Stomach (tissue), 9 donors: ENCODE measurements around the gene ITK. TPM values are rescaled to one million over a fixed set of nuclear protein-coding genes. Genes with fewer than 3 reads are reported as not detected.
A peak's percentile ranks its signal among the peaks of the same experiment; 100 is the strongest.

Experiments used
- DNase-seq, 2 donors: peaks; one replicate each; pipeline versions ENCODE4 v3.0.0 to v3.0.0-alpha.2; 2013 to 2019
- H3K27ac ChIP-seq, 5 donors: fragments of 200-600 bp in 4 of 5; sonication (generic) in 4 of 5; one replicate each; pipeline ENCODE4 v1.5.1; 2013 to 2019; ENCODE audit warnings: mild to moderate bottlenecking in 1 of 5, moderate library complexity in 1 of 5
- H3K27me3 ChIP-seq, 3 donors: fragments of 200-600 bp; sonication (generic); one replicate each; pipeline ENCODE4 v1.5.1; 2017 to 2019; ENCODE audit warnings: mixed run types in 1 of 3
- H3K36me3 ChIP-seq, 4 donors: fragments of 200-600 bp; sonication (generic); 1 replicate in 3 of 4; 2 replicates in 1 of 4; pipeline ENCODE4 v1.5.1; 2016 to 2019
- H3K4me1 ChIP-seq, 4 donors: fragments of 200-600 bp; sonication (generic); one replicate each; pipeline ENCODE4 v1.5.1; 2016 to 2019
- H3K4me3 ChIP-seq, 4 donors: fragments of 200-600 bp; sonication (generic) in 3 of 4; one replicate each; pipeline ENCODE4 v1.5.1; 2016 to 2019; ENCODE audit warnings: mild to moderate bottlenecking in 1 of 4
- H3K9me3 ChIP-seq, 4 donors: fragments of 200-600 bp; sonication (generic); one replicate each; pipeline ENCODE4 v1.5.1; 2016 to 2019
- EP300 ChIP-seq: sonication (generic); formaldehyde crosslinking; IDR thresholded peaks from one replicate; pipeline ENCODE4 v1.6.1; 2017; ENCODE audit warnings: antibody characterized with exemption
- POLR2A ChIP-seq, 4 donors: fragments of 450-650 bp; IDR thresholded peaks; one replicate each; pipeline ENCODE4 v1.6.1; 2016; ENCODE audit warnings: antibody characterized with exemption in 4 of 4, control low read depth in 2 of 4, mild to moderate bottlenecking in 1 of 4, moderate library complexity in 1 of 4
- POLR2AphosphoS5 ChIP-seq, 3 donors: sonication (generic); formaldehyde crosslinking; IDR thresholded peaks; one replicate each; pipeline ENCODE4 v1.6.1; 2016; ENCODE audit warnings: antibody characterized with exemption in 3 of 3
- WGBS, 5 donors: extraction: QIAGEN DNeasy Blood & Tissue Kit in 3 of 5; methylation state at CpG; one replicate each; pipeline versions ENCODE4 v1.1.5 to v1.1.7; 2013 to 2018; 5-methylcytosine and 5-hydroxymethylcytosine counted together
- intact Hi-C: fragments of 100-400 bp; cut with DNase I; formaldehyde crosslinking; loops from one replicate; pipeline ENCODE4 v1.15.1; 2023; ENCODE audit warnings: low total_unique reads
- polyA plus RNA-seq, 3 donors: library from polyadenylated mRNA; stranded (reverse); fragments of 200-250 nt; gene quantifications; one replicate each; pipeline ENCODE4 v1.2.3, GENCODE V29; 2013
- total RNA-seq, 5 donors: library from RNA; depleted of rRNA; stranded (reverse); fragments of >200 nt; gene quantifications; one replicate each; pipeline versions ENCODE4 v1.1.0 to v1.2.3, GENCODE V29; 2014 to 2016
- TF ChIP-seq, protein P1 (sequence below), 7 experiments: fragments of 450-650 bp in 4 of 7; fragments of 200-600 bp in 3 of 7; sonication (generic) in 3 of 7; IDR thresholded peaks; one replicate each; pipeline ENCODE4 v1.5.1; 2016 to 2019; ENCODE audit warnings: antibody characterized with exemption in 7 of 7, control low read depth in 2 of 7, mild to moderate bottlenecking in 1 of 7
- donor health status: healthy with polysubstance abuse.
- donor health status: Bipolar disorder and iron deficiency.
- donor health status: healthy.

ITK gene
- total and polyA plus RNA-seq, 8 donors: 0.58 to 9.9 (median 2.3) TPM; not detected in 1

DNA sequence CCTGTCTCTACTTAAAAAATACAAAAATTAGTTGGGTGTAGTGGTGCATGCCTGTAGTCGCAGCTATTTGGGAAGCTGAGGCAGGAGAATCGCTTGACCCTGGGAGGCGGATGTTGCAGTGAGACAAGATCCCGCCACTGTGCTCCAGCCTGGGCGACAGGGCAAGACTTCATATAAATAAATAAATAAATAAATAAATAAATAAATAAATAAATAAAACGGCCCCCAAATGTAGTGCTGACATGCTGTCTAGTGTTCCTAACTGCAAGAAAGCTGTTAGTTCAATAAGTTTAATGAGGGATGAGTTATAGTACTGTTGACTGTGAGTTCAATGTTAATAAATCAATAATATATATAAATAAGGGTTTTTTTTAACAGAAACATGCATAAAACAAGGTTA lies 77.8 kb downstream of the ITK start:
- intact Hi-C loops: no loop called here
- H3K27me3 ChIP-seq: no peaks in the 10 kb centered on the region

GRCh38 chr5:157259699-157260098 lies 79.1 kb downstream of the ITK start:
- H3K4me3 ChIP-seq: no peak overlapping the region
- 77 to 88% (median 85%) methylated on average over 4 of the region's 4 CpGs for WGBS, 5 donors
- TF ChIP-seq, protein P1, sequence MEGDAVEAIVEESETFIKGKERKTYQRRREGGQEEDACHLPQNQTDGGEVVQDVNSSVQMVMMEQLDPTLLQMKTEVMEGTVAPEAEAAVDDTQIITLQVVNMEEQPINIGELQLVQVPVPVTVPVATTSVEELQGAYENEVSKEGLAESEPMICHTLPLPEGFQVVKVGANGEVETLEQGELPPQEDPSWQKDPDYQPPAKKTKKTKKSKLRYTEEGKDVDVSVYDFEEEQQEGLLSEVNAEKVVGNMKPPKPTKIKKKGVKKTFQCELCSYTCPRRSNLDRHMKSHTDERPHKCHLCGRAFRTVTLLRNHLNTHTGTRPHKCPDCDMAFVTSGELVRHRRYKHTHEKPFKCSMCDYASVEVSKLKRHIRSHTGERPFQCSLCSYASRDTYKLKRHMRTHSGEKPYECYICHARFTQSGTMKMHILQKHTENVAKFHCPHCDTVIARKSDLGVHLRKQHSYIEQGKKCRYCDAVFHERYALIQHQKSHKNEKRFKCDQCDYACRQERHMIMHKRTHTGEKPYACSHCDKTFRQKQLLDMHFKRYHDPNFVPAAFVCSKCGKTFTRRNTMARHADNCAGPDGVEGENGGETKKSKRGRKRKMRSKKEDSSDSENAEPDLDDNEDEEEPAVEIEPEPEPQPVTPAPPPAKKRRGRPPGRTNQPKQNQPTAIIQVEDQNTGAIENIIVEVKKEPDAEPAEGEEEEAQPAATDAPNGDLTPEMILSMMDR (IDR thresholded peaks at IDR 0.05): no peak
- no peaks in the 10 kb centered on the region for H3K27me3 ChIP-seq
- no peak overlapping the region for H3K27ac ChIP-seq
- no peak for DNase-seq
- H3K4me1 ChIP-seq: peaks cover 0 to 4% (median 0%) of the 10 kb centered on the region in 4 donors
- intact Hi-C loops: no loop called here
- H3K36me3 ChIP-seq: no peaks in the 10 kb centered on the region
- H3K9me3 ChIP-seq: no peaks in the 10 kb centered on the region

More for the DNA sequence above, 77.8 kb downstream of the ITK start:
- no peak overlapping the region for H3K27ac ChIP-seq
- H3K4me3 ChIP-seq: no peak overlapping the region
- TF ChIP-seq POLR2AphosphoS5 (IDR thresholded peaks at IDR 0.05): no peak
- H3K4me1 ChIP-seq: peaks cover 0 to 6% (median 3%) of the 10 kb centered on the region in 4 donors
- no peaks in the 10 kb centered on the region for H3K9me3 ChIP-seq
- 91 to 95% (median 93%) methylated on average over 6 of the region's 6 CpGs for WGBS, 5 donors
- no peaks in the 10 kb centered on the region for H3K36me3 ChIP-seq
- DNase-seq: no peak

- TF ChIP-seq POLR2AphosphoS5 (IDR thresholded peaks at IDR 0.05): no peak
- TF ChIP-seq POLR2A (IDR thresholded peaks at IDR 0.05): no peak
- TF ChIP-seq, protein P1 (IDR thresholded peaks at IDR 0.05): no peak
- TF ChIP-seq EP300: no peak
- WGBS, 5 donors: 56 to 68% (median 63%) methylated on average over 7 of the region's 7 CpGs
- peak in 1 of 2 donors; percentile 39 for DNase-seq
- peaks cover 9 to 33% (median 23%) of the 10 kb centered on the region in 4 donors for H3K4me1 ChIP-seq
- no peaks in the 10 kb centered on the region for H3K36me3 ChIP-seq
- H3K27me3 ChIP-seq: peaks cover 0 to 8% (median 0%) of the 10 kb centered on the region in 3 donors
- H3K9me3 ChIP-seq: no peaks in the 10 kb centered on the region
- no peak overlapping the region for H3K4me3 ChIP-seq
- intact Hi-C loops: no loop called here
- H3K27ac ChIP-seq: peak overlapping the region in 2 of 5 donors; percentile 18 to 47
Measured at GRCh38 chr5:157263496-157264090, 83.0 kb downstream of the ITK start.

GRCh38 chr5:157265714-157266285 lies 85.2 kb downstream of the ITK start, which contains the start of gene CYFIP2:
CYFIP2 (plus strand) TSS chr5:157266123; CDS start chr5:157285362, 19,239 bp downstream.
- peaks cover 9 to 44% (median 28%) of the 10 kb centered on the region in 4 donors for H3K4me1 ChIP-seq
- peak within 1 kb of the TSS; percentile 73 to 87 (median 85) for H3K27ac ChIP-seq
- TF ChIP-seq, protein P1 (IDR thresholded peaks at IDR 0.05): no peak
- TF ChIP-seq POLR2A (IDR thresholded peaks at IDR 0.05): no peak
- no peak for TF ChIP-seq EP300
- no peak for TF ChIP-seq POLR2AphosphoS5 (IDR thresholded peaks at IDR 0.05)
- no peaks in the 10 kb centered on the region for H3K36me3 ChIP-seq
- H3K9me3 ChIP-seq: no peaks in the 10 kb centered on the region
- intact Hi-C loops: no loop called here
- WGBS, 5 donors: 0 to 1% (median 0%) methylated on average over 14 to 57 of the region's 58 CpGs
- H3K4me3 ChIP-seq: peak within 1 kb of the TSS; percentile 81 to 97 (median 82)
- peak; percentile 76 to 92 for DNase-seq
- H3K27me3 ChIP-seq: peaks cover 0 to 8% (median 0%) of the 10 kb centered on the region in 3 donors
